Astrocyte of the cerebellum (primary cell): ENCODE measurements around the gene PIAS1.
"Not testable (repeated sequence)": the region's sequence is repeated elsewhere in the genome, so short reads cannot be mapped to it uniquely, and the experiment has no call there.

Source experiments
- DNase-seq: peaks from one replicate; pipeline ENCODE4 v3.0.0-alpha.2; 2011; ENCODE audit warnings: low read depth
- H3K4me3 ChIP-seq: 2 replicates; pipeline ENCODE4 v1.5.1; 2011; ENCODE audit warnings: mild to moderate bottlenecking, low read depth, low read length, moderate library complexity
- in situ Hi-C: cut with HindIII; loops from 2 replicates; pipeline ENCODE4 v1.10.0; 2017; ENCODE audit warnings: low sequenced_read_pairs
- TF ChIP-seq, protein P1 (sequence below): IDR thresholded peaks from 2 replicates; pipeline ENCODE4 v1.5.1; 2012; ENCODE audit warnings: low read length, low read depth, moderate library complexity, mild to moderate bottlenecking; ENCODE audit errors: missing control alignments

Gene PIAS1

DNA sequence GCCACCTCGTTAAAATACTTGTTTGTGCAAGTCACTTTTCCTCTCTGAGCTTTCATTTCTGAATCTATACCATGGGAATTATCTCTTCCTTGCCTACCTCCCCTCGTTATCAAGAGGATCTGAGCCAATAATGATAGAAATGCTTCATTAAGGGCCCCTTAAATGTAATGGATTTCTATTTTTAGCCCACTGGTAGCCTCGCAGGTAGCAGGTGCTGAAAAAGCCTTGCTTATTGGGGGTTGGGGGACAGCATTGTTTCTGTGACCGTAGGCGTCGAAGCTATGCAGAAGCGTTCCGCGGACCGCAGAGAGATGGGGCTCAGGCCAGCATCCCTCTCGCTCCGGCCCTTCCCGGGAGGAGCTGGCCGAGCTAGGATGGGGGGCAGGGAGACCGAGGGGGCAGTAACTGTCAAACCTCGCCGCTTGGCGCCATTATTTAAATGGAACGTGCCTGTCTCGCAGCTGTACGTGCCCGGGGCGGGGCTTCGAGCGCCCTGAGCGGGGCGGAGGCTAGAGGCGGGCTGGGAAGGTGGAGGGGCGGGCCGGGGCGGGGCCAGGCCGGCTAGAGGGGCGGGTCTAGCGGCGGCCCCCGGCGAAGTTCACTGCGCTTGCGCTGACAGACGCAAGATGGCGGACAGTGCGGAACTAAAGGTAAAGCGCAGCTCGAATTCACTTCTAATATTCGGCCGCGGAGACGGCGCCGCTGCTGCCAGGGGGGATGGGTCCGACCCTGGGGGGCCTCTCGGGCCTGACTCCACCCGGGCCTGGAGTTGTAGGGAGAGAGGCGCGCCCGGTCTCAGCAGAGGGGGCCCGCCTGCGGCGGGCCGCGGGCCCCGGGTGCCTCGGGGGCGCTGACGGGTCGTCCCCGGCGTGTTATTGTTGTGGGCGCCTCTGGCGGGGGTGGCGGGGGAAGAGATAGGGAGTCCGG lies at the start of gene PIAS1:
Gene PIAS1 (plus strand): TSS at position 615 of the 927 bp plus-strand sequence. CDS start 12 bp downstream, at position 627.
- peak; percentile 70 for DNase-seq
- peak within 1 kb of the TSS; percentile 89 for H3K4me3 ChIP-seq
- TF ChIP-seq, protein P1, sequence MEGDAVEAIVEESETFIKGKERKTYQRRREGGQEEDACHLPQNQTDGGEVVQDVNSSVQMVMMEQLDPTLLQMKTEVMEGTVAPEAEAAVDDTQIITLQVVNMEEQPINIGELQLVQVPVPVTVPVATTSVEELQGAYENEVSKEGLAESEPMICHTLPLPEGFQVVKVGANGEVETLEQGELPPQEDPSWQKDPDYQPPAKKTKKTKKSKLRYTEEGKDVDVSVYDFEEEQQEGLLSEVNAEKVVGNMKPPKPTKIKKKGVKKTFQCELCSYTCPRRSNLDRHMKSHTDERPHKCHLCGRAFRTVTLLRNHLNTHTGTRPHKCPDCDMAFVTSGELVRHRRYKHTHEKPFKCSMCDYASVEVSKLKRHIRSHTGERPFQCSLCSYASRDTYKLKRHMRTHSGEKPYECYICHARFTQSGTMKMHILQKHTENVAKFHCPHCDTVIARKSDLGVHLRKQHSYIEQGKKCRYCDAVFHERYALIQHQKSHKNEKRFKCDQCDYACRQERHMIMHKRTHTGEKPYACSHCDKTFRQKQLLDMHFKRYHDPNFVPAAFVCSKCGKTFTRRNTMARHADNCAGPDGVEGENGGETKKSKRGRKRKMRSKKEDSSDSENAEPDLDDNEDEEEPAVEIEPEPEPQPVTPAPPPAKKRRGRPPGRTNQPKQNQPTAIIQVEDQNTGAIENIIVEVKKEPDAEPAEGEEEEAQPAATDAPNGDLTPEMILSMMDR, result no peak
- in situ Hi-C loops, result no loop called here

DNA sequence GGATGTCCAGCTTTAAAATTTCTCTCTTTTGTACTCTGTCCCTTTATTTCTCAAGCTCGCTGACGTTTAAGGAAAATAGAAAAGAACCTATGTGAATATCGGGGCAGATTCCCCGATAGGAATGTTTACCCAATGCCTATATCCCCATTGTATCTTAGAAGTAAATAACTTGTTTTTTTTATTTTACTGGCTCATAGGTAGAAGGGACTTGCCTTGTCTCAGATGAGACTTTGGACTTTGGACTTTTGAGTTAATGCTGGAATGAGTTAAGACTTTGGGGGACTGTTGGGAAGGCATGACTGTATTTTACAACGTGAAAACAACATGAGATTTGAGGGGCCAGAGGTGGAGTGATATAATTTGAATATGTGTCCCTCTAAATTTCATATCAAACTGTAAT lies 46.5 kb upstream of the PIAS1 start:
- in situ Hi-C loops, H3K4me3 ChIP-seq, DNase-seq: not testable (repeated sequence)

DNA sequence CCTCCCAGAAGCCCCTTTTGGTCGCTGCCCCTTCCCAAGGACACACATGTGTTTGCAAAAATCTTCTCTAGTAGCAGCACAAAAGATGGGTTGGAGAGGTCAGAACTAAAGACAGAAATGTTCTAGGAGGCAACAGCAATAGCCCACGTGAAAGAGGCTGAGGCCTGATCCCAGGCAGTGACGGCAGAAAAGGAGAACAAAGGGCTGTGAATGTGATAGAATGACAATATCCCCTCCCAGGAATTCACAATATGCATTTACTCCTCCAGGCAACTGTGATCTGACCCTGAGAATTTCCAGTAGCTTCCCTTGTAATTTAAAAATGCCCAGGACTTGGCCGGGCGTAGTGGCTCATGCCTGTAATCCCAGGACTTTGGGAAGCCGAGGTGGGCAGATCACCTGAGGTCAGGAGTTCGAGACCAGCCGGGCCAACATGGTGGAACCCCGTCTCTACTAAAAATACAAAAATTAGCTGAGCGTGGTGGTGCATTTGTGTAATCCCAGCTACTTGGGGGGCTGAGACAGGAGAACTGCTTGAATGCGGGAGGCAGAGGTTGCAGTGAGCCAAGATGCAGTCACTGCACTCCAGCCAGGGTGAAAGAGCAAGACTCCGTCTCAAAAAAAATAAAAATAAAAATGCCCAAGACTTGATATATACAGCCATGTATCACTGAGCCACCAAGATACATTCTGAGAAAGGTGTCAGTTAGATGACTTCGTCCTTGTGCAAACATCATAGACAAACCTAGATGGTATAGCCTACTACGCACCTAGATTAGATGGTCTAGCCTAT lies 43.6 kb upstream of the PIAS1 start:
- no peak for DNase-seq
- no peak overlapping the region for H3K4me3 ChIP-seq
- TF ChIP-seq, protein P1, result no peak
- in situ Hi-C loops, result no loop called here

DNA sequence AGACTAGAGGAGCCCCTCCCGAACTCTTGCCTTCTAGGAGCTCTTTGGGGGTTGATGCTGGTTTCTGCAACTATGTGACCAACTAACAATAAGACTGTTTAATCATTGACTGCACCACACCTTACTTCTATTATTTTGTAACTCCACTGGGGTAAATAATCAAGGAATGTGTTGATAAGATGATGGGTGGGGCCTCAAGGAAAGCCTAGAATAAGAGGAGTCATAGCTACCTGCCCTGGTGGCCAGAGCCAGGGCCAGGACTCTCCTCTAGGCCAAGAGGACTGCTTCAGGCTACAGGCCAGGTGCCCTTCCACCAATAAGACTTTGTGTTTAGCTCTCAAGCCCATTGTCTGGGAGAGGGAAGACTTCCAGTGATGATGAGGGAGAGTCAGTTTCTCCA lies 41.2 kb upstream of the PIAS1 start:
- in situ Hi-C loops, result no loop called here
- DNase-seq, result no peak
- TF ChIP-seq, protein P1, result no peak
- no peak overlapping the region for H3K4me3 ChIP-seq

DNA sequence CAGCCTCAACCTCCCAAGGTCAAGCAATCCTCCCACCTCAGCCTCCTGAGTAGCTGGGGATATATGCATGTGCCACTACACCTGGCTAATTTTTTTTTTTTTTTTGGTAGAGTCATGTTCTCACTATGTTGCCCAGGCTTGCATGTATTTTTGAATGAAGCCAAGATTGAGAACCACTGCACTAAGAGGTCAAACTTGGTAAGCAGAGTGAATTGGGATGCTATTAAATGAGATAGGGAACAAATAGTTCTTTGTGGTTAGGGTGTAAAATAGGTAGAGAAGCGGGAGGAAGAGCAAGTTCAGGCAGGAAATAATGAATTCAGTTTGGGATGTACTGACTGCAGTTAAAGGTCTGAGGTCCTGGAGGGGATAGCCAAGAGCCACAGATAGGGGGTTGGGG lies 39.9 kb upstream of the PIAS1 start:
- DNase-seq, result no peak
- TF ChIP-seq, protein P1, result no peak
- in situ Hi-C loops, result no loop called here
- H3K4me3 ChIP-seq, result no peak overlapping the region

DNA sequence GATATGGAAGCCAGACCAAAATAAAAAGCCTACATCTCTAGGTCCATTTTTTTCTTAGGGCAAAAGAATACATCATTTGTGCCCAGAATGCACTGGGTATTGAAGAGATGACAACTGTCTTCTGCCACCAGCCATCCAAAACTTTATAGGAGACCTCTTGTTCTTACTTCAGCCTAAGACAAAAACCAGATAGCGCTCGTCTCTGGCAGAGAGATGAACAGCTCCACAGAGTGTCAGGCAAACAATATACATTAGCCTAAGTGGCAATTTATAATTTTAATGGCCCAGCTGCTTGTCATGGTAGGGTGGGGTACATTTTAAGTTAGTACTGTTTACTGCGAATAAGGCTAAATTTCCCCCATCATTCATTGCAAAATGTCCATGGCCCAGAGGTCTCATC lies 38.9 kb upstream of the PIAS1 start:
- H3K4me3 ChIP-seq, result no peak overlapping the region
- in situ Hi-C loops, result no loop called here
- TF ChIP-seq, protein P1, result no peak
- DNase-seq, result no peak

DNA sequence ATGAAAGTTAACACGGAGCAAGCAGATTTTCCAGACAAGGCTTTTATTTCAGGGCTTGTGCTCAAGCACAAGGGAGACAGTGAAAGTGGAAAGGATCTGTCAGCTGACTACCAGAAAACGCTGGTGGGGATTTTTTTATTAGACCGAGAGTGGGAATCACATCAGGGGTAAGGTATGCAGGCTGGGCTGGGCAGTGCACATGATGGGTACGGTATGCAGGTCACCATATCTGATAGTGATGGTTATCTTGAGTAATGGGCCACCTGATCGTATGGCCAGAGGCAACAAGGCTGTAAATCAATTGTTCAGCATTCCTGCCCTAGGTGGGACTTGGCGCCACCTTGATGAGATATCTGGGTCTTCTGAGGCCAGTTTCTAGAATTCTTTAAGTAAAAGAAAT lies 36.9 kb upstream of the PIAS1 start:
- TF ChIP-seq, protein P1, result no peak
- in situ Hi-C loops, result no loop called here
- DNase-seq, result no peak
- no peak overlapping the region for H3K4me3 ChIP-seq
